Esophagus squamous epithelium (tissue), 5 donors: ENCODE results near the gene DEGS1. TPM values are rescaled to one million over a fixed set of nuclear protein-coding genes. Genes with fewer than 3 reads are reported as not detected.

ENCODE experiments used
- DNase-seq: peaks from one replicate; lab custom pipeline; 2025; lab: John Stamatoyannopoulos, UW
- H3K27ac ChIP-seq, 4 donors: fragments of 200-600 bp; sonication (generic); one replicate each; pipeline ENCODE4 v1.5.1; 2016 to 2019; ENCODE audit warnings: mild to moderate bottlenecking in 1 of 4
- H3K27me3 ChIP-seq, 4 donors: fragments of 200-600 bp; sonication (generic); 1 replicate in 3 of 4; 2 replicates in 1 of 4; pipeline versions ENCODE4 v1.5.1 to v1.6.0; 2017 to 2021; ENCODE audit warnings: antibody characterized with exemption in 1 of 4
- H3K36me3 ChIP-seq, 3 donors: fragments of 200-600 bp; sonication (generic); one replicate each; pipeline ENCODE4 v1.5.1; 2016 to 2019
- H3K4me1 ChIP-seq, 3 donors: fragments of 200-600 bp; sonication (generic); one replicate each; pipeline ENCODE4 v1.5.1; 2017 to 2019
- H3K4me3 ChIP-seq, 4 donors: fragments of 200-600 bp; sonication (generic); 1 replicate in 3 of 4; 2 replicates in 1 of 4; pipeline ENCODE4 v1.5.1; 2016 to 2019; ENCODE audit warnings: mild to moderate bottlenecking in 2 of 4, moderate library complexity in 1 of 4
- H3K9me3 ChIP-seq, 3 donors: fragments of 200-600 bp; sonication (generic); one replicate each; pipeline ENCODE4 v1.5.1; 2016 to 2019
- POLR2A ChIP-seq, 4 donors: fragments of 450-650 bp; IDR thresholded peaks; one replicate each; pipeline ENCODE4 v1.6.1; 2017; ENCODE audit warnings: antibody characterized with exemption in 4 of 4, mild to moderate bottlenecking in 4 of 4, moderate library complexity in 3 of 4
- whole genome bisulfite sequencing, 2 donors: methylation state at CpG; one replicate each; pipeline ENCODE4 v1.1.5; 2018; 5-methylcytosine and 5-hydroxymethylcytosine counted together
- intact Hi-C: fragments of 100-400 bp; cut with DNase I; formaldehyde crosslinking; loops from one replicate; pipeline ENCODE4 v1.15.0; 2022
- total RNA-seq, 4 donors: library from RNA; depleted of rRNA; stranded (reverse); fragments of >200 nt; gene quantifications; one replicate each; pipeline ENCODE4 v1.1.0, GENCODE V29; 2016
- TF ChIP-seq, protein P1 (sequence below), 6 experiments: fragments of 450-650 bp in 4 of 6; fragments of 200-600 bp in 2 of 6; sonication (generic) in 2 of 6; IDR thresholded peaks; one replicate each; pipeline ENCODE4 v1.5.1; 2016 to 2019; ENCODE audit warnings: antibody characterized with exemption in 6 of 6, mild to moderate bottlenecking in 4 of 6, moderate library complexity in 4 of 6
- donor health status: DM: yes; HTN: yes; CAD: no.

DEGS1 gene
- total RNA-seq, 4 donors from 2014 or later = 50.2 to 93.3 (median 67.8) TPM

- Histone ChIP-seq H3K4me1 (peaks cover 0 to 65% (median 2%) of the 10 kb centered on the region in 3 donors), H3K27me3 (no peaks in the 10 kb centered on the region), H3K9me3 (no peaks in the 10 kb centered on the region), H3K36me3 (peaks cover 0 to 54% (median 5%) of the 10 kb centered on the region in 3 donors), H3K27ac (no peak overlapping the region), H3K4me3 (no peak overlapping the region)
- intact Hi-C loops = no loop called here
- TF ChIP-seq, protein P1, sequence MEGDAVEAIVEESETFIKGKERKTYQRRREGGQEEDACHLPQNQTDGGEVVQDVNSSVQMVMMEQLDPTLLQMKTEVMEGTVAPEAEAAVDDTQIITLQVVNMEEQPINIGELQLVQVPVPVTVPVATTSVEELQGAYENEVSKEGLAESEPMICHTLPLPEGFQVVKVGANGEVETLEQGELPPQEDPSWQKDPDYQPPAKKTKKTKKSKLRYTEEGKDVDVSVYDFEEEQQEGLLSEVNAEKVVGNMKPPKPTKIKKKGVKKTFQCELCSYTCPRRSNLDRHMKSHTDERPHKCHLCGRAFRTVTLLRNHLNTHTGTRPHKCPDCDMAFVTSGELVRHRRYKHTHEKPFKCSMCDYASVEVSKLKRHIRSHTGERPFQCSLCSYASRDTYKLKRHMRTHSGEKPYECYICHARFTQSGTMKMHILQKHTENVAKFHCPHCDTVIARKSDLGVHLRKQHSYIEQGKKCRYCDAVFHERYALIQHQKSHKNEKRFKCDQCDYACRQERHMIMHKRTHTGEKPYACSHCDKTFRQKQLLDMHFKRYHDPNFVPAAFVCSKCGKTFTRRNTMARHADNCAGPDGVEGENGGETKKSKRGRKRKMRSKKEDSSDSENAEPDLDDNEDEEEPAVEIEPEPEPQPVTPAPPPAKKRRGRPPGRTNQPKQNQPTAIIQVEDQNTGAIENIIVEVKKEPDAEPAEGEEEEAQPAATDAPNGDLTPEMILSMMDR (IDR thresholded peaks at IDR 0.05) = no peak
- TF ChIP-seq POLR2A (IDR thresholded peaks at IDR 0.05) = no peak
- no peak for DNase-seq
- WGBS, 2 donors = 58 to 61% methylated on average over 5 of the region's 5 CpGs
Observed at GRCh38 chr1:224192082-224192788, 9.2 kb downstream of the DEGS1 start.

GRCh38 chr1:224193319-224193966 is 10.4 kb downstream of the DEGS1 start:
- Histone ChIP-seq H3K36me3 (peaks cover 0 to 54% (median 5%) of the 10 kb centered on the region in 3 donors), H3K4me3 (no peak overlapping the region), H3K27me3 (no peaks in the 10 kb centered on the region), H3K27ac (no peak overlapping the region), H3K9me3 (no peaks in the 10 kb centered on the region), H3K4me1 (peaks cover 0 to 70% (median 2%) of the 10 kb centered on the region in 3 donors)
- intact Hi-C loops = no loop called here
- no peak for DNase-seq
- WGBS, 2 donors = 84 to 87% methylated on average over 8 of the region's 8 CpGs
- no peak for TF ChIP-seq POLR2A (IDR thresholded peaks at IDR 0.05)
- TF ChIP-seq, protein P1 (IDR thresholded peaks at IDR 0.05) = no peak

DNA sequence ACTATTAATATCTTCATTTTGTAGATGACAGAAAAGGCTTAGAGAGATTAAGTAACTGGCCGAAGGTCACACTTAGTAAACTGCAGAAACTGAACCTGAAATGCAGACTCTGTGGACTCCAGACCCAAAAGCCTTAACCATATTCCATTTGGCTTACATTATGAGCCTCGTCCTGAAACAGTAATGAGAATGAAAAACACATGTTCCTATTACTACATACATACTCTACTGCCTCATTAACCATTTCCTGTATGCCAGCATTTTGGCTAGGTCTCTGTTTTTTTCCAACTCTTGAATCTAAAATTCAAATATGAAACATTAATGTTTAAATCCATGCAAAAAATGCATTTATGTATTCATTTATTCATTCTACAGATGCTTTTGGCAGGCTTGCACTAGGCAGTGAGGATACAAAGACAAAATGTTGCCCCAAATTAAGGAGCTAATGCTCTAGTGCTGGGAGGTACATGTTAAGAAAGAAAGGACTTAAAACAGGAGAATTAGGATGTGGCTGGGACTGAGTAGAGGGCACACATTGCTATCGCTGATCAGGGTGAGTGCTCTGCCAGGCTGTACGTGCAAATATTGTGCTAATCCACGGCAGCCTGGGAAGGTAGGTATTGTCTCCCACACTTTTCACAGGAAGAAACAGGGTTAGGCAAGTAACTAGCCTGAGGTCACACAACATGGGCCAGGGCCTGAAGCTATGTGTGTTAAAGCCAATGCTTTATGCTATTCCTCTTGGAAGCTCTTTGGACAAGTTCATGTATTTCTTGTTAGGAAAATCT is 14.0 kb downstream of the DEGS1 start:
- H3K27me3 ChIP-seq = no peaks in the 10 kb centered on the region
- peaks cover 0 to 28% (median 5%) of the 10 kb centered on the region in 3 donors for H3K36me3 ChIP-seq
- H3K9me3 ChIP-seq = no peaks in the 10 kb centered on the region
- DNase-seq = no peak
- 26 to 29% methylated on average over 5 of the region's 5 CpGs for WGBS, 2 donors
- intact Hi-C loops = no loop called here
- TF ChIP-seq, protein P1 (IDR thresholded peaks at IDR 0.05) = no peak
- TF ChIP-seq POLR2A (IDR thresholded peaks at IDR 0.05) = no peak
- H3K4me1 ChIP-seq = peaks cover 0 to 63% (median 8%) of the 10 kb centered on the region in 3 donors
- H3K4me3 ChIP-seq = no peak overlapping the region
- H3K27ac ChIP-seq = peak overlapping the region in 3 of 4 donors; percentile 22 to 63 (median 36)

- 29 to 66% methylated on average over 4 of the region's 4 CpGs for WGBS, 2 donors
Observed at GRCh38 chr1:224198572-224198971, 15.5 kb downstream of the DEGS1 start.

More at GRCh38 chr1:224198572-224198971, 15.5 kb downstream of the DEGS1 start:
- TF ChIP-seq, protein P1 (IDR thresholded peaks at IDR 0.05) = no peak
- TF ChIP-seq POLR2A (IDR thresholded peaks at IDR 0.05) = no peak
- no peaks in the 10 kb centered on the region for H3K9me3 ChIP-seq
- peaks cover 3 to 65% (median 12%) of the 10 kb centered on the region in 3 donors for H3K4me1 ChIP-seq
- intact Hi-C loops = no loop called here
- peaks cover 0 to 12% (median 0%) of the 10 kb centered on the region in 3 donors for H3K36me3 ChIP-seq
- H3K4me3 ChIP-seq = no peak overlapping the region
- DNase-seq = no peak
- peak overlapping the region; percentile 41 to 71 (median 54) for H3K27ac ChIP-seq
- no peaks in the 10 kb centered on the region for H3K27me3 ChIP-seq
